Esophagus muscularis mucosa (tissue), 4 donors: Measurements from ENCODE around the gene SPTLC2.

ENCODE experiments used
- CTCF ChIP-seq, 3 experiments: fragments of 200-600 bp in 2 of 3; fragments of 450-650 bp in 1 of 3; sonication (generic) in 2 of 3; IDR thresholded peaks; one replicate each; pipeline ENCODE4 v1.5.1; 2017 to 2019; ENCODE audit warnings: antibody characterized with exemption in 3 of 3, mild to moderate bottlenecking in 2 of 3, moderate library complexity in 1 of 3
- EP300 ChIP-seq: sonication (generic); formaldehyde crosslinking; IDR thresholded peaks from one replicate; pipeline ENCODE4 v1.6.1; 2017; ENCODE audit warnings: antibody characterized with exemption
- POLR2A ChIP-seq: fragments of 450-650 bp; IDR thresholded peaks from one replicate; pipeline ENCODE4 v1.6.1; 2017; ENCODE audit warnings: antibody characterized with exemption, moderate library complexity, mild to moderate bottlenecking, low read depth
- POLR2AphosphoS5 ChIP-seq, 2 donors: sonication (generic); formaldehyde crosslinking; IDR thresholded peaks; one replicate each; pipeline ENCODE4 v1.6.1; 2017; ENCODE audit warnings: antibody characterized with exemption in 2 of 2

GRCh38 chr14:77646907-77647306 lies 30.5 kb upstream of the SPTLC2 start:
- TF ChIP-seq CTCF (IDR thresholded peaks at IDR 0.05) (no peak), POLR2A (no peak), EP300 (no peak), POLR2AphosphoS5 (IDR thresholded peaks at IDR 0.05) (no peak)
